PC-3 (cell line): ENCODE data around the gene KCNQ4.

Experiments
- CTCF ChIP-seq: fragments of 300-600 bp; sonication (generic); conservative IDR thresholded peaks from 2 replicates; pipeline ENCODE4 v1.5.1; 2017; ENCODE audit warnings: antibody characterized with exemption, low read depth, mild to moderate bottlenecking, low read length
- EZH2 ChIP-seq: fragments of 300-600 bp; sonication (generic); IDR thresholded peaks from one replicate; pipeline ENCODE4 v1.6.1; 2017; ENCODE audit warnings: antibody characterized with exemption, mild to moderate bottlenecking, low read length; ENCODE audit not compliant: unreplicated experiment
- EZH2phosphoT487 ChIP-seq: fragments of 300-600 bp; sonication (generic); IDR thresholded peaks from 2 replicates; pipeline ENCODE4 v1.6.1; 2018; ENCODE audit warnings: mild to moderate bottlenecking, antibody characterized with exemption, low read length, borderline replicate concordance

GRCh38 chr1:40873863-40874472, 90.4 kb downstream of the KCNQ4 start:
- TF ChIP-seq CTCF (no peak), EZH2 (no peak), EZH2phosphoT487 (no peak)
